Activated T-helper 1 cell treated with Interleukin-2 at 50 U/mL for 16 hours (primary cell): ENCODE measurements around the gene GAB2.

Experiments used
- DNase-seq: peaks from one replicate; pipeline ENCODE4 v3.0.0-alpha.2; 2020; ENCODE audit warnings: low read depth

GAB2 gene

DNA sequence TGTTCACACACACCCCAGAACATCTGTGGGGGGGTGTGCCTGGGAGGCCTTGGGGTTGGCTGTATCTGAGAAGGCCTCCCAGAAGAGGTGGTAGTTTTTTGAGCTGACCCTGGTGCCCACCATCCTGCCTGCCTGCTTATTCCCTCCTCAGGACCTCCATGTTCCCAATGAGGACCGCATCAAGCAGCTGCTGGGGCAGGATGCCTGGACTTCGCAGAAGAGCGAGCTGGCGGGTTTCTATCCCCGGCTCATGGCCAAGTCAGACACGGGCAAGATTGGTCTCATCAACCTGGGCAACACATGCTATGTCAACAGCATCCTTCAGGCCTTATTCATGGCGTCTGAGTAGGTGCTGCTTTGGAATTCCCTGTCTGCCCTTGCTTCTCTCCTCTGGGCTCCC lies 211.9 kb downstream of the GAB2 start:
- DNase-seq, result no peak

DNA sequence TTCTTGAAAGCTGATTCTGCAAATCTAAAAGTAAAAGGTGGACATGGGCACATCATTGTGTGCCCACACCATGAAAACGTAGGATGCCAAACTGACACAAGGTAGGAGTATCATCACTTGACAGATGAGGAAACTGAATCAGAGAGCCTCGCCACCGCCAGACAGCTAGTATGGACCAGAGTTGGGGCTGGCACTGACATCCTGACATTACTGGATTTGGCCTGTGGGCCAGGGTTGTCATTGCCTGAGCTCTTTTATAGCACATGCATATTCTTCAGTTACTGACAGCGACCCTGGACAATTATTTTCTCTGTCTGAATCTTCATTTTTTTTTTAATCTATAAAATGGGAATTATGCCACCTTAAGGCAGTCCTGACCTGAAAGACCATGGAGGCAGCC lies 212.4 kb downstream of the GAB2 start:
- no peak for DNase-seq

DNA sequence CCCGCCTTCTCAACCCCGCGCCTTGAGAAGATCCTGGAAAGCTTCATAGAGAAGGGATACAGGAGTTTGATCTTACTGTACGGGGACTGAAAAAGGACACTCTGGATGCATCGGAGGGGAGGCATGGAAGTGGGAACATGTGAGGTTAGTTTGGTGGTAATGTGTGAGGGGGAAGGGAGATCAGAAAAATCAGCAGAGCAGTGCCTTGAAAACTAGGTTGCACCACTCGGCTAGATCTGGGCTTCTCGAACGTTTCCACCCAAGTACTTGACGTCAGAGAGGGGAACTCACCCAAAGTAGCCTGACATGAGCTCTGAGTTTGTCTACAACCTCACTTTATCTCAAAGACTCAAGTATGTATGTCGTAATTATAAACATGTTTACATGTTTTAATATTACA lies 214.4 kb downstream of the GAB2 start:
- DNase-seq, result peak; percentile 35

- peak; percentile 40 for DNase-seq
Observed at GRCh38 chr11:78202733-78203167, 214.9 kb downstream of the GAB2 start.

GRCh38 chr11:78201096-78201818 lies 216.4 kb downstream of the GAB2 start:
- no peak for DNase-seq

DNA sequence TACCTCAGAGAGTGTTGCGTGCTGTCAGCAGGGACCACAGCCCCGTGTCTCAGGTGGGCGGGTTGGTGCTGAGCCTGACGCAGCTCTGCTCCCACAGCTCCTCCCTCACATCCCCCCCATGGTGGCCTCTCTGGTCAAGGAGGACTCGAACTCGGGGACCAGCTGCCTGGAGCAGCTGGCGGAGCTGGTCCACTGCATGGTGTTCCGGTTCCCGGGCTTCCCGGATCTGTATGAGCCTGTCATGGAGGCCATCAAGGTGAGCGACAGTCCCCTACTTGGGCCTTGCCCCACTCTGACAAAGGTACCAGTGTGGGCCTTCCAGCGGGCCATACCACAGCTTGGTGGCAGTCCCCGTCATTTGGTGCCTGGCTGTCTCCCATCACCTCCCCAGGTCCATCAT lies 217.1 kb downstream of the GAB2 start:
- DNase-seq, result no peak

- no peak for DNase-seq
Observed at GRCh38 chr11:78200061-78200460, 217.6 kb downstream of the GAB2 start.

GRCh38 chr11:78199653-78200015 lies 218.0 kb downstream of the GAB2 start:
- DNase-seq, result no peak

GRCh38 chr11:78199015-78199652 lies 218.5 kb downstream of the GAB2 start:
- no peak for DNase-seq

DNA sequence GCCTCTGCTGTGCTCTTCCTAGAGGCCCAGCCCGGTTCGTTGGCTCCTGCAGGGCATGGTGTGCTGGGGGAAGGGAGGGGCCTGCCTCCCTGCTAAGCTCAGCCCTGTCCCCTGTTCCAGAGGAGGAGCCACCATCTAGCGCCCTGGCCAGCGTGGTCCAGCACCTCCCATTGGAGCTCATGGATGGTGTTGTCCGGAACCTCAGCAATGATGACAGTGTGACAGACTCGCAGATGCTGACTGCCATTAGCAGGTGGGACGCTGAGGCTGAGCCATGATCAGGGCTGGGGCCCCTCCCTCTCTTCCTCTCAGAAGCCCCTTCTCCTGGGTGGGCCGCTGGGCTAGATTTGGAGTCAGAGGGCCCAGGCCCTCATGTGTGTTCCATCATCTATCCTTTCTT lies 219.8 kb downstream of the GAB2 start:
- DNase-seq, result no peak

DNA sequence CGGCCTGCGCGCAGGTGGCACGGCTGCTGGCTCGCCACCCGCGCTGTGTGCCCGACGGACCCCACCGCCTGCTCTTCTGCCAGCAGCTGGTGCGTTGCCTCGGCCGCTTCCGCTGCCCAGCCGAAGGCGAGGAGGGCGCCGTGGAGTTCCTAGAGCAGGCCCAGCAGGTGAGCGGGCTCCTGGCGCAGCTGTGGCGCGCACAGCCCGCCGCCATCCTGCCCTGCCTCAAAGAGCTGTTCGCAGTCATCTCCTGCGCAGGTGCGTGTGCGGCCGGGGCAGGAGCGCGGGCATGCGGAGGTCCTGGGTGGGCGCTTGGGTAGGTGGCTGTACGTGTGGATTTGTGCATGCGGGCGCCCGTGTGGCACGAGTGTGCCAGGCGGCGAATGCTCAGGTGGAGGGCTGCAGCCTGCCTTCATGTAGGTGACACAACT lies 220.9 kb downstream of the GAB2 start:
- DNase-seq, result no peak

GRCh38 chr11:78195917-78196560 lies 221.6 kb downstream of the GAB2 start:
- DNase-seq, result no peak

GRCh38 chr11:78194490-78194889 lies 223.1 kb downstream of the GAB2 start:
- no peak for DNase-seq

DNA sequence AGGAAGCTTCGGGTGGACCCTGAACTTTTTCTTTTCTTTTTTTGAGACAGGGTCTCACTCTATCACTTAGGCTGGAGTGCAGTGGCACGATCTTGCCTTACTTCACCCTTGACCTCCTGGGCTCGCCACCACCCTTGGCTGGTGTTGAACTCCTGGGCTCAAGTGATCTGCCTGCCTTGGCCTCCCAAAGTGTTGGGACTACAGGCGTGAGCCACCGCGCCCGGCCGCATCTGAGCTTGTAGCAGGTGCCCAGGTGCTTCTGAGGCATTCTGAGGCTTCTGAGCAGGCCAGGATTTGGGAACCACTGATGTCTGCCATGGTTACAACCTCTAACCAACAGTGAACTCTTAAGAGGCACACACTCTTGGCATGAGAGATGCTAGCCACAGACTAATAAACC lies 223.8 kb downstream of the GAB2 start:
- DNase-seq, result no peak

GRCh38 chr11:78192911-78193351 lies 224.7 kb downstream of the GAB2 start:
- DNase-seq, result no peak

DNA sequence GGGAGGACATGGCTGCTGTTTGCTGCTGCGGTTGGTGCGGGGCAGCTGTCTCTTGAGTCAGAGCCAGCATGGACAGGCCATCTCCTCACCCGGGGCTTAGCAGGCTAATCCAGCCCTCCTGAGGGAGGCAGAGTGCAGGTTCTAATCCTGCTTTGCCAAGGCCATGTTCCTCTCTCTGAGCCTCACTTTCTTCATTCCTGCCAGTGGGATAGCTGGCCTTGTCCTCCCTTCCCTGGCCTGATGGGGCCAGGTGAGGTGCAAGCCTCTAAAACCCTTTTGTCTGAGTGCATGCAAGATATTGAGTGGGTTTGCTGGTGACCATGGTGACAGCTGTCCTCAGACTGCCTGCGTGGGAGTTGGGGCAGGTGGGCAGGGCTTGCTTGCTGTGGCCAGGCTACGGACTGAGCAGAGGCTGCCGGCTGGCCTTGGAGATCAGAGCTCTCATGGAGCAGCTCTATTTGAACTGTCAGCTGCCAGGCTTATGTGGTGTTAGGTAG lies 225.3 kb downstream of the GAB2 start:
- DNase-seq, result no peak

DNA sequence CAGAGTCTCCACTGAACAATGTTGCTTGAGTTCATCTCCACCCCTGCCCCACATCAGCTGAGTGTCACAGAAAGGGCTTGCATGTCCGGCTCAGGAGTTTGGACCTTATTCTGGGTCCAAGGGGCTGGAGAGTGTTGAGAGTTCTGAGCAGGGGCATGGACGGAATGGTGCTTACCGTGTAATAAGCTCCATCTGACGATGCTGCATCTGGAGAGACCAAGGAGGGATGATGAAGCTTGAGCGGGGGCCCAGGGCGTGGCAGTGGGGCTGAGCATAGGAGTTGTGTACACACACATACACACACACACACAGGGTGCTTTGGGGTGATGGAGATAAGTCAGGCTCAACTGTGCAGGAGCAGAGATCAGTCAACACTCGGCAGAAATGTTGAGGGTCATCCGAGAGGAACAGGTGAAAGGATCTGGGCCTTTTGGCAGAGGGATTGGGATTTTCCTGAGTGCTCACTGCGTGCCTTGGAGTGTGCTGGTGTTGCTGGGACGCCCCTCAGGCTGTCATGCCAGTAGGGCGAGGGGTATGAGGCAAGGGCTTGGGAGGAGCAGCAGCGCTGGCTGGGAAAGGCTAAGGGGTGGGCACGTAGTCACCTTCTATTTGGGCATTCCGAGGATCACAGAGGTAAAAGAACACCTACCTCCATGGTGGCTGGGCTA lies 226.6 kb downstream of the GAB2 start:
- DNase-seq, result no peak

- DNase-seq, result no peak
Observed at GRCh38 chr11:78190374-78190773, 227.2 kb downstream of the GAB2 start.

GRCh38 chr11:78189851-78190250 lies 227.8 kb downstream of the GAB2 start:
- no peak for DNase-seq

GRCh38 chr11:78189174-78189724 lies 228.4 kb downstream of the GAB2 start:
- no peak for DNase-seq

DNA sequence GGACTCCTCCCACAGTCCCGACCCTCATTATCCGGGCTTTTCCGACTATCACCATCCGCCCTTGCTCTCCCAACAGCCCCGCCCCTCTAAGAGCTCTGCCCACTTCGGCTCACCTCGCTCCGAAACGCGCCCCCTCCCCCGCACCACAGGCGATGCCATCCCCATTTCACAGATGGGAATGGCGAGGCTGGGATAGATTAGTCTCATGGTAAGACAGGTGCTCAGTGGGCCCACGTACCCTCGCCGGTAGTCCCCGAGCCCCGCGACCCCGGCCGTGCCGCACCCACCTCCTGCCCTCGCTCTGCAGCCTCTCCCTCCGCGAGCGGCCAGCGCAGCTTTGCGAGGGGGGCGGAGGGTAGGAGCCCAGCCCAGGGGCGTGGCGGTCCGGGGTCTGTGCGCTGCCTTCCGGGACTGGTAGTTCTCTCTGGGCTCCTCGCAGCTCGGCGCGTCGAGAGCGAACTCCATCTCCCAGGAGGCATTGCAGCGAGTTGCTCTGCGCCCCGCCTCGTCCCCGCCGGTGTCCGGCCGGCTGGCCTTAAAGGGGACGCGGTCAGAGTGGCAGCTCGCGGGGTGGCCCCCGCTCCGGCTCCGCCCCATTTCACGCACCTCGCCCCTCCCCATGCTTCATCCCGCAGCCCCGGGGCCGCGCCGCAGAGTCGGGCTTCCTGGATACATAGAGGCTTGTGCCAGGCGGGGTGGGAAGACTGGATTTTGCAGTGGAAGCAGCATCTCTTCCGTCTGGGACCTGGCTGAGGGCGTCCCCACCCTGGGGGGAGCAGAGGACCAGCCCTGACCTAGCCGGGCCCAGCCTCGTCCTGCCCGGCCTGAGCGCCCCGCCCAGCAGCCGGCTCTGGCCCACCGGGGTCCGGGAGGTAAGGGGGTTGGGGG lies 229.1 kb downstream of the GAB2 start, which contains the start of the genes KCTD21 and USP35:
Gene KCTD21 (minus strand): TSS at position 341 of the 888 bp plus-strand sequence. CDS start 14,072 bp downstream, outside the sequence.
Gene USP35 (plus strand): TSS at position 634 of the 888 bp plus-strand sequence. CDS start 7,327 bp downstream, outside the sequence.
- DNase-seq, result peak; percentile 83
